Loucy (cell line): ENCODE results near the gene CEP41.
A peak's percentile ranks its signal among the peaks of the same experiment; 100 is the strongest.

ENCODE experiments used
- H2AFZ ChIP-seq: fragments of 200-600 bp; sonication (generic); 2 replicates; pipeline ENCODE4 v1.6.0; 2016; ENCODE audit warnings: antibody characterized with exemption, mild to moderate bottlenecking, low read length, moderate library complexity
- H3F3A ChIP-seq: fragments of 200-600 bp; 2 replicates; pipeline ENCODE4 v1.6.0; 2016; ENCODE audit warnings: antibody characterized with exemption, low read depth, mild to moderate bottlenecking
- H3K27me3 ChIP-seq: fragments of 200-600 bp; sonication (generic); 2 replicates; pipeline ENCODE4 v1.6.1; 2014; ENCODE audit warnings: low read length, mild to moderate bottlenecking; ENCODE audit not compliant: insufficient read depth, poor library complexity, severe bottlenecking
- H3K36me3 ChIP-seq: fragments of 200-600 bp; sonication (generic); 2 replicates; pipeline ENCODE4 v1.6.1; 2016; ENCODE audit warnings: low read length; ENCODE audit not compliant: insufficient read depth
- H3K4me1 ChIP-seq: fragments of 200-600 bp; sonication (generic); 2 replicates; pipeline ENCODE4 v1.5.1; 2014; ENCODE audit warnings: low read length, mild to moderate bottlenecking; ENCODE audit not compliant: insufficient read depth, poor library complexity, severe bottlenecking
- H3K4me2 ChIP-seq: fragments of 200-600 bp; sonication (generic); 2 replicates; pipeline ENCODE4 v1.6.0; 2014; ENCODE audit warnings: antibody characterized with exemption, low read length, low read depth, mild to moderate bottlenecking; ENCODE audit not compliant: poor library complexity, severe bottlenecking
- H3K4me3 ChIP-seq: fragments of 200-600 bp; sonication (generic); 2 replicates; pipeline ENCODE4 v1.5.1; 2014; ENCODE audit warnings: low read length, mild to moderate bottlenecking, mixed read lengths; ENCODE audit not compliant: poor library complexity, severe bottlenecking
- H3K79me2 ChIP-seq: fragments of 200-600 bp; sonication (generic); 2 replicates; pipeline ENCODE4 v1.6.1; 2014; ENCODE audit warnings: low read length; ENCODE audit not compliant: insufficient read depth
- H3K9ac ChIP-seq: fragments of 200-600 bp; sonication (generic); 2 replicates; pipeline ENCODE4 v1.6.0; 2014; ENCODE audit warnings: mild to moderate bottlenecking, low read depth, low read length, moderate library complexity; ENCODE audit not compliant: poor library complexity, severe bottlenecking
- H3K9me2 ChIP-seq: fragments of 200-600 bp; sonication (generic); replicated peaks from 2 replicates; pipeline ENCODE4 v1.6.1; 2016; ENCODE audit warnings: low read depth, low read length, mixed read lengths
- H3K9me3 ChIP-seq: fragments of 200-600 bp; sonication (generic); 2 replicates; pipeline ENCODE4 v1.6.1; 2014; ENCODE audit warnings: mild to moderate bottlenecking, antibody characterized with exemption, low read length, low read depth; ENCODE audit not compliant: insufficient read depth
- H4K20me1 ChIP-seq: fragments of 200-600 bp; sonication (generic); 2 replicates; pipeline ENCODE4 v1.6.0; 2014; ENCODE audit warnings: antibody characterized with exemption, low read length, mild to moderate bottlenecking; ENCODE audit not compliant: insufficient read depth, poor library complexity, severe bottlenecking
- CTCF ChIP-seq: fragments of 200-600 bp; sonication (generic); conservative IDR thresholded peaks from 2 replicates; pipeline ENCODE4 v1.5.1; 2014; ENCODE audit warnings: mild to moderate bottlenecking, antibody characterized with exemption, low read length
- EZH2phosphoT487 ChIP-seq: fragments of 200-600 bp; IDR thresholded peaks from 2 replicates; pipeline ENCODE4 v1.6.1; 2018; ENCODE audit warnings: antibody characterized with exemption, mild to moderate bottlenecking, moderate library complexity, borderline replicate concordance

CEP41 gene

GRCh38 chr7:130444234-130444633, 3.4 kb upstream of the CEP41 start:
- peaks cover 13% of the 10 kb centered on the region for H3K79me2 ChIP-seq
- H3K9ac ChIP-seq = no peak overlapping the region
- no peak overlapping the region for H3K4me2 ChIP-seq
- peaks cover 23% of the 10 kb centered on the region for H3K4me1 ChIP-seq
- no peaks in the 10 kb centered on the region for H3K36me3 ChIP-seq
- peak overlapping the region; percentile 43 for H2AFZ ChIP-seq
- H3K9me3 ChIP-seq = peaks cover 6% of the 10 kb centered on the region
- H3K27me3 ChIP-seq = no peaks in the 10 kb centered on the region
- no peaks in the 10 kb centered on the region; the same call in 1 of the 2 replicates for H3K9me2 ChIP-seq
- no peaks in the 10 kb centered on the region for H3F3A ChIP-seq
- H4K20me1 ChIP-seq = no peaks in the 10 kb centered on the region
- H3K4me3 ChIP-seq = no peak overlapping the region
- TF ChIP-seq EZH2phosphoT487 = no peak
- no peak for TF ChIP-seq CTCF

DNA sequence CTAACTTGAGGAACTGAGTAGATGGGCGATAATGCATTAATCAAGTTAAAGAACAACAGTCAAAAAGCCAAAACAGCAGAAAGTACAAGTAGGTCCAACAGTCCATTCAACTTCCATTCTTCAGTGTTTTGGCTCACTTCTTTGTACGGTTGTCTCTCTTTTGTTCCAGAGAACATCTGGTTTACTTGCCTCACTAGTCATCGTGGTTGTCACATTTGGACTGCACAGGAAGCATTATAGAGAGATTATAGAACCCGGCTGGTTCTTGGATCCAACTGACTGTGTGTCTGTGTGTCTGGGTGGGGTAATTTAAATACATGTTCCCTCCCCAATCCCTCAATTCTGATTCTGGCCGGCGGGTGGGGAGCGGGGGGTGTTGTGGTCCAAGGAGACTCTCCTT, 1.8 kb upstream of the CEP41 start:
- Histone ChIP-seq H3K9ac (no peak overlapping the region), H3F3A (no peaks in the 10 kb centered on the region), H3K79me2 (peaks cover 14% of the 10 kb centered on the region), H2AFZ (peak overlapping the region; percentile 87), H3K9me3 (no peaks in the 10 kb centered on the region), H3K27me3 (no peaks in the 10 kb centered on the region), H3K9me2 (no peaks in the 10 kb centered on the region; the same call in 1 of the 2 replicates), H3K4me2 (no peak overlapping the region), H3K36me3 (no peaks in the 10 kb centered on the region), H3K4me3 (no peak overlapping the region), H3K4me1 (peaks cover 28% of the 10 kb centered on the region), H4K20me1 (no peaks in the 10 kb centered on the region)
- TF ChIP-seq CTCF (no peak), EZH2phosphoT487 (no peak)

- Histone ChIP-seq H3K4me1 (peaks cover 28% of the 10 kb centered on the region), H3K79me2 (peaks cover 14% of the 10 kb centered on the region), H3K9me2 (no peaks in the 10 kb centered on the region; the same call in 1 of the 2 replicates), H3K9me3 (no peaks in the 10 kb centered on the region), H3K4me3 (peak overlapping the region; percentile 79), H3K36me3 (no peaks in the 10 kb centered on the region), H3K27me3 (no peaks in the 10 kb centered on the region), H3K9ac (peak overlapping the region; percentile 70), H3F3A (no peaks in the 10 kb centered on the region), H3K4me2 (peak overlapping the region; percentile 71), H2AFZ (peak overlapping the region; percentile 87), H4K20me1 (no peaks in the 10 kb centered on the region)
- TF ChIP-seq EZH2phosphoT487 (no peak), CTCF (no peak)
These were observed 623 bp upstream of the CEP41 start for GRCh38 chr7:130441408-130441869.
